T follicular helper cell (primary cell): ENCODE results near the gene CFAP157.

ENCODE experiments used
- DNase-seq: peaks from one replicate; pipeline ENCODE4 v3.0.0-alpha.2; 2020; ENCODE audit warnings: low read depth

The CFAP157 gene

GRCh38 chr9:127693143-127693542, 13.6 kb upstream of the CFAP157 start:
- no peak for DNase-seq

GRCh38 chr9:127693697-127694096, 13.1 kb upstream of the CFAP157 start:
- no peak for DNase-seq

GRCh38 chr9:127694890-127695720, 11.7 kb upstream of the CFAP157 start:
- no peak for DNase-seq

GRCh38 chr9:127697575-127697974, 9.2 kb upstream of the CFAP157 start:
- DNase-seq = no peak

- DNase-seq = no peak
Measured at GRCh38 chr9:127698386-127698785, 8.4 kb upstream of the CFAP157 start.

GRCh38 chr9:127698985-127699670, 7.7 kb upstream of the CFAP157 start:
- DNase-seq = peak; percentile 71

GRCh38 chr9:127700140-127700539, 6.6 kb upstream of the CFAP157 start:
- no peak for DNase-seq

GRCh38 chr9:127700594-127701255, 6.1 kb upstream of the CFAP157 start:
- DNase-seq = no peak

- no peak for DNase-seq
Measured at GRCh38 chr9:127703289-127703946, 3.4 kb upstream of the CFAP157 start.

GRCh38 chr9:127705577-127706379, 1.0 kb upstream of the CFAP157 start:
- no peak for DNase-seq

GRCh38 chr9:127707766-127708165, 978 bp downstream of the CFAP157 start:
- DNase-seq = peak; percentile 20

- DNase-seq = no peak
Measured at GRCh38 chr9:127708952-127709587, 2.3 kb downstream of the CFAP157 start.

GRCh38 chr9:127710204-127710783, 3.5 kb downstream of the CFAP157 start:
- no peak for DNase-seq

GRCh38 chr9:127711226-127711701, 4.5 kb downstream of the CFAP157 start:
- no peak for DNase-seq

GRCh38 chr9:127711831-127712274, 5.1 kb downstream of the CFAP157 start:
- DNase-seq = no peak

GRCh38 chr9:127712371-127712770, 5.6 kb downstream of the CFAP157 start:
- DNase-seq = no peak

GRCh38 chr9:127712867-127713266, 6.1 kb downstream of the CFAP157 start:
- no peak for DNase-seq

- no peak for DNase-seq
Measured at GRCh38 chr9:127714020-127714750, 7.4 kb downstream of the CFAP157 start.

GRCh38 chr9:127714951-127715469, 8.2 kb downstream of the CFAP157 start:
- no peak for DNase-seq
